SW 1271 (cell line): ENCODE data around the gene SPANXA2.
"Not testable (repeated sequence)": the region's sequence is repeated elsewhere in the genome, so short reads cannot be mapped to it uniquely, and the experiment has no call there.

Source experiments
- DNase-seq, 2 experiments: peaks; one replicate each; lab custom pipeline; 2025; lab: John Stamatoyannopoulos, UW

Gene SPANXA2

GRCh38 chrX:141589408-141589807, at the start of gene SPANXA2:
Gene SPANXA2 (plus strand): TSS chrX:141589708. CDS start chrX:141589768, 60 bp downstream.
- not testable (repeated sequence) for DNase-seq

- DNase-seq: not testable (repeated sequence)
These were observed 47.0 kb upstream of the SPANXA2 start for GRCh38 chrX:141542551-141542950.

DNA sequence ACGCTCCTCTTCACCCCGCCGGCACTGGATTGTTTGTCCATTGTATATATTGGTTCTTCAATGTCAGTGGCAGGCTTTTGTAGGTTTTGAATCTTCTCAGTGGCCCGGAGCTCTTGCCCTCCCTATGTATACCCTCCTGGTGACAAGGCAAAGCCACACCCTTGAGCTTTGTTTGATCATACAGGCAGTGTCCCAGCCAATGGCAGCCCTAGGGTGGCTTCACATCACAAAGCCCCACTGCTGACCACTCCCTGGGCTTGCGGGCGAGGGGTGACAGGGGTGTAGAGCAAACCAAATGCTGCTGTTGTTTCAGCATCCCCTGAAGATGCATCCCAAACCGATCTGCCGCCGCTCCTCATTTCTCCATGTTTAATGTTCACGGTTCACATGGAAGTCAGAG, 4.9 kb upstream of the SPANXA2 start, which contains the start of gene SPANXA1:
Gene SPANXA1, minus strand, starts transcription at position 101 of the 400 bp plus-strand sequence. Its CDS starts 60 bp downstream, at position 41.
- DNase-seq: not testable (repeated sequence)

- DNase-seq: no peak
These were observed 19.6 kb downstream of the SPANXA2 start for GRCh38 chrX:141609111-141609510.

- no peak for DNase-seq
These were observed 29.8 kb downstream of the SPANXA2 start for GRCh38 chrX:141619336-141619735.

GRCh38 chrX:141632124-141632523, 42.6 kb downstream of the SPANXA2 start:
- no peak for DNase-seq

- DNase-seq: no peak
These were observed 49.0 kb downstream of the SPANXA2 start for GRCh38 chrX:141638550-141638949.
